ENCODE measurements around the gene SYNE2.

Gene SYNE2

GRCh38 chr14:64220056-64220455 lies 367.3 kb downstream of the SYNE2 start:
- DNase-seq (ENCODE audit: low read depth): no peak

DNA sequence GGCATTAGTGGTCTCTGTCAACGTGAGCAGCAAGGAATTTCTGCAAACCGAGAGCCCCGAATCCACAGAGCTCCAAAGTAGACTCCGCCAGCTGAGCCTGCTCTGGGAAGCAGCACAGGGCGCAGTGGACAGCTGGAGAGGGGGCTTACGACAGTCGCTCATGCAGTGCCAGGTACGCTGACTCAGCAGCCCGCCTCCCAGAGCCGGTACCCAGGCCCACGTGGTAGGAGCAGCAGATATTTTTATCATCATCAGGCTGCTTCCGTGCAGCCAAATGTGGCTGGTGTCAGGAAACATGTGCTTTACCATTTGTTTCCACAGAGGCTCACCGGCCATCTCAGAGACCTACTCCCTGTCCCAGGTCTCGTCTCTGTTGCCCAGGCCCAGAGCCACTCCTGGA lies 367.7 kb downstream of the SYNE2 start:
- peak; percentile 14 for DNase-seq (ENCODE audit: low read depth)

DNA sequence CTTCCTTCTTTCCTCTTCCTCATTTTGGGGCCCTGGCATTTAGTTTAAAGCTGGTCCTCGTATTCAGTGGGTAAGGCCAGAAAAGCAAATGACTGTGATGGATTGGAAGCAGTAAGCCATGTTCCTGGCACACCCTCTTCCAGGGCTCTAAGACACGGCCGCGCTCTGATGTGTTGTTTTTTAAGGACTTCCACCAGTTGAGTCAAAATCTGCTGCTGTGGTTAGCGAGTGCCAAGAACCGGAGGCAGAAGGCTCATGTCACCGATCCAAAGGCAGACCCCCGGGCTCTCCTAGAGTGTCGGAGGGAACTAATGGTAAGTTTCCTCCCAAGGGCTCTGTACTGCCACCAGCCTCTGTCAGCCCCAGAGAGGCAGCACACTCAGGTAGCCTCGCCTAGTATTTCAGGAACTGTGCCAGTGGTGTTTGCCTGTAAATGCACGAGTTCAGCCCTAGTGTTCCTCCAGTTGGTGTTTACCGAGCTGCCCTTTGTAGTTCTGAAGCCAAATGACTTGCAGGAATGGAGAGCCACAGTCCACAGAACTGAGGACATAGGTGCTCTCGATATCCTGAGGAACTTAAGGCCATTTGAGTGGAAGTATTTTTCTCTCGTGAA lies 368.7 kb downstream of the SYNE2 start:
- DNase-seq (ENCODE audit: low read depth): no peak

- no peak for DNase-seq (ENCODE audit: low read depth)
These were observed 372.4 kb downstream of the SYNE2 start for GRCh38 chr14:64225151-64225757.

GRCh38 chr14:64227856-64228255 lies 375.1 kb downstream of the SYNE2 start:
- DNase-seq (ENCODE audit: low read depth): no peak

DNA sequence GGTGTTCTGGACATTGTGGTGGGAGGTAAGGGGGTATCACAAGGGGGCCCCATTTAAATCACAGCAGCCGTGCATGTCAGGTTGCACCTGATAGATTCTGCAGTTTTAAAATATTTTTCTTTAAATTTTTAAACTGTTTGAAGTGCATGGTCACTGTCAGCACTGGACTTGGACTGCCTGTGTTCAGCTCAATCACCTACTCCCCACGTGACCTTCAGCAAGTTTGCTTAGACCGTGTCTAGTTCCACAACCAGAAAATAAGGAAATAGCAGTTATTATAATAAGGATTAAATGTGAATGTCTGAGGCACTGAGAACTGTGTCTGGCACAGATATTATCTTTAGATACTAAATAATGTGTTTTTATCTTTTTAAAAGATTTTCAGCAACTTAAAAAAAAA lies 376.7 kb downstream of the SYNE2 start:
- no peak for DNase-seq (ENCODE audit: low read depth)

DNA sequence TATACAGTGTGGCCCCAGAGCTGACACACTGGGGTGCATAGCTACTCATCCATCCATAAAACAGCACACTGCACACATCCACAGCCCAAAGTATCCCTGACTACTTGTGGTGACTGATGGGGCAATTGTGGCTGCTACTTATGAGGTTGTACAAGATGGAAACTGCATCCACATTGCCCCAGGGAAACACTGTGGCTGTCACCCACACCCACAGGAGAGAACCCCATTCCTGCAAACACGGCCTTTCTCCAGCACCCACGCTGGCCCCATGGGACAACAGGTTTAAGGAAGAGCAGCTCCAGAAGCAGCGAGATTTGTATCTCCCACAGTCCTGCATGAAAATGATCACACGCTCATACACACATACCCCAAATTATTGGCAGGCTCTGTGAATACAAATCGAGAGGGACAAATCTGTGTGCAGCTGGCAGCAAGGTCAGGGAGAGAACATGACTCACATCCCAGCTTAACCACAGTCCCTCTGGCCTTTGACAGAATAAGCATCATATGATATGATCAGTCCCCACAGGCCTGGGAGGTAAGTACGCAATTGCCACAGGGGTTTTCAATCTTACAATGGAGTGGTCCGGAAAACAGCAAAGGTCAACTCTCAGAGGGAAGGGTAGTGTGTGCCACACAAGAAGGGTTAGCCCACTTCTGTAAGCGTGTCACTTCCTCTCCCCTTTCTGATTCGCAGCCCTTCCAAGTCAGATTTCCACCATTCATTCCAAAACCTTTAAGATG lies 379.5 kb downstream of the SYNE2 start:
- no peak for DNase-seq (ENCODE audit: low read depth)

GRCh38 chr14:64232944-64233343 lies 380.1 kb downstream of the SYNE2 start:
- no peak for DNase-seq (ENCODE audit: low read depth)

DNA sequence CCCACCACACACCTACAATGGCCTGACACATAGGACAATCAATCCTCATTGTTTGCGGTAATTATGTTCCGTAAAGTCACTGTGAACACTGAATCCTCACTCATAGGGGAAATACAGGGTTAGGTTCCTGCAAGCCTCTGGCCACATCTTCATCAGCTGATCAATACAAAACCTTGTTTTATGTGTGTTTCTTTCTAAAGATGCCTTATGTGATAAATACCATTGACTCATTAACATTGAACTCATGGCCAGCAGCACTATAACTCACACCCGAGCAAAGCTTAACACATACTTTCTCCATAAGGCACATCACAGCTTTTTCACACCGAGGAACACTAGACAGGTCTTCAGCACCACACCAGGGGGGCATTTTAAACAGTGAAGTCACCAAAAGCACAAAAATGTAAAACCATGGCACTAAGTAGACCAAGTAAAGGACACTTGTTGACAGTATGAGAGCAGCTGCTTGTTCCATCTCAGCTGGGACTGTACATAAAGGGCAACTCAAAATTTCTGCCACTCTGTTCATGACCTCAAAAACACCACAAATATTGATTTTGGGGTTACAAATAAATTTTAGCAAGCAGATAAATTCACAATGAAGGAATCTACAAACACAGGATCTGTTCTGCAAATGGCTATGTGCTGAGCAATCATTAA lies 380.9 kb downstream of the SYNE2 start:
- DNase-seq (ENCODE audit: low read depth): no peak

DNA sequence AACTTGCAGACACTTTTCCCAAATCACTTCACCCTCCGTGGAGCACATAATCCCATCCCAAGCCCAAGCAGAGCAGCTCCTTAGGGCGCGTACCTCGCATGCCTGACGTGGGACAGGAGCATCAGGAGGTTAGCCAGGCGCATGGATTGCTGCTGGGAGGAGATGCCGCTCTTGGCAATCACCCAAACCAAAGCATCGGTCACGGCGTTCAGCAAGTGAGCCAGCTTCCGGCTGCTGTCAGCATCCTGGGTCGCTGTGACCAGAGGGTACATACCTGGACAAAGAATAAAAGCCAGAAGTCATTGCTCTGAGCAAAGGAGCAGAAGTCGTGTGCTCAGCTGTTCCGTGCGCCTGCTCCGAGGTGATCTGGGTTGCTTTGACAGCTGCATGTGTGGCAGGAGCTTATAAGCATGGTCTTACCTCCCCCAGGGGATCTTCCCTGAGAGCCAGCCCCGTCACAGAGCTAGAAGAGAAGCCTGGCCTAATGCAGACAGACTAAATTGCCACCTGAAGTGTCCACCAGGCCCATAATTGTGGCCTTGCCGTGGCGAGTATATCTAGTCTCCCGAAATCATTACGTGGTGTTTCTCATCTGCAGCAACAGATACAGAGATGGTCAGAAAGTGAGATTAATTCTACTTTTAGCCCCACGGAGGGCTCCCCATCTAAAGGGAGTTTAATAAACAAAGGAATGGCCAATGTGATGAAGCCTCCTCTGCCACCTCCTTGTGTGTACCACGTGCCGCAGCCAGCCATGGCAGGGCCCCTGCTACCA lies 382.3 kb downstream of the SYNE2 start:
- no peak for DNase-seq (ENCODE audit: low read depth)

- DNase-seq (ENCODE audit: low read depth): no peak
These were observed 383.1 kb downstream of the SYNE2 start for GRCh38 chr14:64235652-64236640.

GRCh38 chr14:64238049-64238448 lies 385.2 kb downstream of the SYNE2 start:
- no peak for DNase-seq (ENCODE audit: low read depth)

GRCh38 chr14:64238631-64239030 lies 385.8 kb downstream of the SYNE2 start:
- DNase-seq (ENCODE audit: low read depth): no peak

GRCh38 chr14:64244279-64244678 lies 391.5 kb downstream of the SYNE2 start:
- no peak for DNase-seq (ENCODE audit: low read depth)

DNA sequence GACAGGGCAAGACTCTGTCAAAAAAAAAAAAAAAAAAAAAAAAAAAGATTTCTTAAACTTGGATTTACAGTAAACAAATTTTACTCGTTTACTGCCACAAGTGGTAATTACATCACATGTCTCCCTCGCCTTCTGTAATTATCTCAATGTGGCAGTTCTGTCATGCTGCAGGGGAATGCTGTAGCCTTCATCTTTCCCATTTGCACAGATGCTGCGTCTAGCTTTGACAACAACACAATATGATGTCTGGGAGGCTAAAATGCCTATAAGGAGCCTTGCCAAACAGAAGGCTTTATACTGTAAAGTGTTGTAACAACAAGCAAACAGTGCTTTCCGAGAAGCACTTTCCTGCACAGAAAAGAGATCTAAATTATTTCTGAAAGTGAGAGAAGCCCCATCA lies 392.7 kb downstream of the SYNE2 start:
- no peak for DNase-seq (ENCODE audit: low read depth)

GRCh38 chr14:64246688-64247087 lies 393.9 kb downstream of the SYNE2 start:
- DNase-seq (ENCODE audit: low read depth): no peak

DNA sequence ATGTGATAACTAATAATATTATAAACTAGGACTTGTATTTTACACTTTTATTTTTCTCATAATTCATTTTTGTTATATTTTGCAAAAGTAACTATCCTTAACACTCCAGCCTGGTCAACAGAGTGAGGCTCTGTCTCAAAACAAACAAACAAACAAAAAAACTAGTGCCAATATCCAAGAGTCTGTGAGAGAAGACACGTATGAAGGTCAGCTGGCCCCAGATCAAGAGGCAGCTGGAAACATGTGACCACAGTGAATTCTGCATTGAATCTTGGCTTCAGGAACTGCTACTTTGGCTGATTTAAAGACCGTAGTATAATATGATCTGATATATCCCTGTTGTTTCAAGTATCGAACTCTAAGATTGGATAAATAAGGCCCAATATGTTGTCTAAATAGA lies 394.4 kb downstream of the SYNE2 start:
- DNase-seq (ENCODE audit: low read depth): no peak

DNA sequence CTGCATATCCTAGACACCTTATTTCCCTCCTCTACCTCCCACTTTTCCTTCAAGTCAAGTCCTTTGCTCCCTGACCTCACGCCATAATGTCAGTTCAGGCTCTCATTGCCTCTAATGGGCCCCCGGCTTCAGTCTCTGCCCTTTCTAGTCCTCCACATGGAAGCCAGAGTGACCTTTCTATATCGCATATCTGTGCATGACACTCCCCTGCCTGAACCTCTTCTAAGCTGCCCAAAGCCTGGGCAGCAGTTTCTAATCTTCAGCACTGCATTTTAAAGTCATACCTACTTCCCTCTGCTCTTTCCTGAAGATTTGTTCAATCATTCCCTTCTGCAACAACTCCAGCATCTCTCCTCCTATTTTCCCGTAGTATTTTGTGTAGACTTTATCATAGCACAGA lies 395.9 kb downstream of the SYNE2 start:
- no peak for DNase-seq (ENCODE audit: low read depth)

GRCh38 chr14:64249363-64249762 lies 396.6 kb downstream of the SYNE2 start:
- DNase-seq (ENCODE audit: low read depth): no peak

DNA sequence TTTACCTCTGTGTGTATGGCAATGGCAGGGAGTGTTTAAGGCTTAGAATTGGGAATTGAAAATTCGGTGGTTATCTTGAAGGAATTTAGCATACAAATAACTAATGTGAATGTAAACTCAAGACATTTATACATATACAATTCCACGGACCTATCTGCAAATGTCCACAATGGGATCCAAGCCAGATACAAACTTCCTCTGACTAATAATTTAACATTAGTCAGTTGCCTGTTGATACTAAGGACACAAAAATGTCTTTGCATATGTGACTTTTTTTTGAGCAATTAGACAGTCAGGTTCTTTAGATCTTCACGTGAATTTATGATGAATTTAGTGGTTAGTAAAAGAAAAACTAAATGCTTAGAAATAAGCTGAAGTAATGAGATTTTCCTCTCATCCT lies 400.9 kb downstream of the SYNE2 start:
- DNase-seq (ENCODE audit: low read depth): no peak

DNA sequence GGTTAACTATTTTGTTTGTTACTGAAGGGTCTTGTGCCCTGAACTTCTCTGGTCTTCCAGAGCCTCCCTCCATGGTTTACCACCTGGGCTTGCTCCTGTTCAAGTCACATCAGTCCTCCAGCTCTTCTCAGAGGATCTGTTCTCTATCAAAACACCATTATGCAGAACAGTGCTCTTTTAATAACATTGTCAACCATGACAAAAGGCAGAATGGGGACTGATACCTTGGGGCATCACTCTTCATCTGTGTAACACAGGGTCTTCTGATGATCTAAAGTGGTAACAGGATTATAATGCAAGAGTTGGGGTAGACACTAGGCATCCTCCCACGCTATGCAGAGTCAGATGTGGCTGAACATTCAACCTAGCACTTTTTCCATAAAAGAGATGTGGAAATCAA lies 403.0 kb downstream of the SYNE2 start:
- no peak for DNase-seq (ENCODE audit: low read depth)

All from CMK (cell line).